HG02885 (cell line): ENCODE data around the gene ABCC6.
"Not testable (repeated sequence)": the region's sequence is repeated elsewhere in the genome, so short reads cannot be mapped to it uniquely, and the experiment has no call there.

Experiments
- ATAC-seq: cut with Tn5 transposase; IDR thresholded peaks from one replicate; pipeline ENCODE4 v1.9.1; 2021; ENCODE audit warnings: mild to moderate bottlenecking; ENCODE audit not compliant: unreplicated experiment, poor library complexity

Gene ABCC6

GRCh38 chr16:16163571-16163970, 59.7 kb downstream of the ABCC6 start:
- no peak for ATAC-seq

- no peak for ATAC-seq
Measured at GRCh38 chr16:16163109-16163508, 60.2 kb downstream of the ABCC6 start.

- ATAC-seq, result no peak
Measured at GRCh38 chr16:16162591-16162990, 60.7 kb downstream of the ABCC6 start.

- not testable (repeated sequence) for ATAC-seq
Measured at GRCh38 chr16:16161840-16162239, 61.5 kb downstream of the ABCC6 start.

GRCh38 chr16:16161319-16161718, 62.0 kb downstream of the ABCC6 start:
- no peak for ATAC-seq

GRCh38 chr16:16159662-16160061, 63.6 kb downstream of the ABCC6 start:
- no peak for ATAC-seq

GRCh38 chr16:16158741-16159374, 64.4 kb downstream of the ABCC6 start:
- no peak for ATAC-seq

- no peak for ATAC-seq
Measured at GRCh38 chr16:16158082-16158658, 65.1 kb downstream of the ABCC6 start.

- ATAC-seq, result no peak
Measured at GRCh38 chr16:16157166-16157565, 66.1 kb downstream of the ABCC6 start.

- no peak for ATAC-seq
Measured at GRCh38 chr16:16155234-16155633, 68.1 kb downstream of the ABCC6 start.

GRCh38 chr16:16154281-16154951, 68.9 kb downstream of the ABCC6 start:
- no peak for ATAC-seq

GRCh38 chr16:16153000-16153399, 70.3 kb downstream of the ABCC6 start:
- not testable (repeated sequence) for ATAC-seq

- no peak for ATAC-seq
Measured at GRCh38 chr16:16151315-16151714, 72.0 kb downstream of the ABCC6 start.

- no peak for ATAC-seq
Measured at GRCh38 chr16:16150878-16151152, 72.5 kb downstream of the ABCC6 start.

GRCh38 chr16:16150117-16150877, 73.0 kb downstream of the ABCC6 start:
- ATAC-seq, result no peak

GRCh38 chr16:16149710-16150116, 73.6 kb downstream of the ABCC6 start:
- no peak for ATAC-seq

- ATAC-seq, result no peak
Measured at GRCh38 chr16:16148755-16149154, 74.5 kb downstream of the ABCC6 start.

GRCh38 chr16:16148000-16148599, 75.2 kb downstream of the ABCC6 start:
- ATAC-seq, result not testable (repeated sequence)

GRCh38 chr16:16147316-16147999, 75.8 kb downstream of the ABCC6 start:
- no peak for ATAC-seq
